ENCODE measurements around the gene GORASP1.
"Not testable (repeated sequence)": the region's sequence is repeated elsewhere in the genome, so short reads cannot be mapped to it uniquely, and the experiment has no call there.

Gene GORASP1

DNA sequence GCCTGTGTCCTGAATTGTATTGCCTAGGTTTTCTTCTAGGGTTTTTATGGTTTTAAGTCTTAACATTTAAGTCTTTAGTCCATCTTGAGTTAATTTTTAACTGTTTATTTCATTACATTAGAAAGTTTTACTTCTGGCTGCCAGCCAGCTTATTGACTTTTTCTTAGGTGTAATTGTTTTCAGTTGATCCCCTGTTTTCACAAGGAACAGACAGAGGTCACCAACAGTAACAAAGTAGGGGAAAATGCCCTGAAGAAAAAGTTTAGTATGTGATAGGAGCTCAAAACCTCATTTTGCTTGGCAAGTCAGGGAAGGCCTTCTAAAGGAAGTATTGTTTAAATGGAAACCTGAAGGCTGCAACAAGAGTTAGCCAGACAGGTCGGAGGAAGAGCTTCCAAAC, 45.2 kb downstream of the GORASP1 start:
- no peak for DNase-seq

DNA sequence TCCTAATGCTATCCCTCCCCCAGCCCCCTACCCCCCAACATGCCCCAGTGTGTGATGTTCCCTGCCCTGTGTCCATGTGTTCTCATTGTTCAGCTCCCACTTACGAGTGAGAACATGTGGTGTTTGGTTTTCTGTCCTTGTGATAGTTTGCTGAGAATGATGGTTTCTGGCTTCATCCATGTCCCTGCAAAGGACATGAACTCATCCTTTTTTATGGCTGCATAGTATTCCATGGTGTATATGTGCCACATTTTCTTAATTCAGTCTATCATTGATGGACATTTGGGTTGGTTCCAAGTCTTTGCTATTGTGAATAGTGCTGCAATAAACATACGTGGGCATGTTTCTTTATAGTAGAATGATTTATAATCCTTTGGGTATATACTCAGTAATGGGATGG, 46.2 kb downstream of the GORASP1 start:
- not testable (repeated sequence) for DNase-seq

DNA sequence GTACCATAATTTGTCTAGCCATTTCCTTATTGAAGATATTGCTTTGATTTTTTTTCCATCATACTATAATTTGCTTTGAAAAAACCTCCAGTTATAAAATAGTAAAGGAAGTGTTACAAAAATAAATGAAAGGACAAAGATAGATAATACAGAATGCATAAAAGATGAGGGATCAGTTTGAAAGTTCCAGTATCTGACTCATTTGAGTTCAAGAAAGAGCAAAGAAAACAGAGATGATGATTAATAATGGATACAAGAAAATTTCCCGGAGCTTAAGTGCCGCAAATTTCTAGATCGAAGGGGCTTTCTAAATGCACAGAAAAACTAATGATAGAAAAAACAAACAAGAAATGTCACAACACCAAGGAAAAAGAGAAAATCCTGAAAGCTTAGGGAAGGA, 51.3 kb downstream of the GORASP1 start:
- DNase-seq, result no peak

DNA sequence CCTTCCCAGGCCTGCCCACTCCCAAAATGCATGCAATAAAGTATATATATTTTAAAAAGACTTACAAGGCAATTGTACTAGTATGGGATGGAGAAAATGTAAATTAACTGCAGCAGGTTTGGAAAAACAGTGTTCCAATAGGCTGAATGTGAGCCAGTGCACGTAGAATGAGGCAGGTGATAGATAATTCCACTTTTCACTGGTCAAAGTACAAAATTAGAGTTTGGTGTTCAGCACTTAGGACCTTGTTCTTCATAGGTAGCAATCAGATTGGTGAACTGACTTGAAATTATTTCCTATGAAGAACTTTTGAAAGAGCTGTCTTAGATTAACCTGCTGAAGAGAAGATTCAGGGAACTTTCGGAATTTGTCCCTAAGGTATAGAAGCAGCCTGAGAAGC, 53.7 kb downstream of the GORASP1 start:
- no peak for DNase-seq

DNA sequence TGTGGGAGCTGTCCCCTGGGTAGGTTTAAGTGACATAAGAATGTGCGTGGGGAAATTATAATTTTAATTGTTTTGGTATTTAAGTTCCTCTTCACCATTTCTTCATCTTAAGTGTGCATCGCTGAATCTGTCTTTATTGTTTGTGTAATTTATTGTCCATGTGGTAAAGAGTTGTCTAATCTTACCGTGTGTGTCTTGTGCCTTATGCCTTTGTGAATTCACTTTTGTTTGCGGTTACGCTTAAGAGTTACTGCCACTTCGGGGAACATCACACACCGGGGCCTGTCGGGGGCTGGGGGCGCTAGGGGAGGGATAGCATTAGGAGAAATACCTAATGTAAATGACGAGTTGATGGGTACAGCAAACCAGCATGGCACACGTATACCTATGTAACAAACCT, 54.8 kb downstream of the GORASP1 start:
- no peak for DNase-seq

DNA sequence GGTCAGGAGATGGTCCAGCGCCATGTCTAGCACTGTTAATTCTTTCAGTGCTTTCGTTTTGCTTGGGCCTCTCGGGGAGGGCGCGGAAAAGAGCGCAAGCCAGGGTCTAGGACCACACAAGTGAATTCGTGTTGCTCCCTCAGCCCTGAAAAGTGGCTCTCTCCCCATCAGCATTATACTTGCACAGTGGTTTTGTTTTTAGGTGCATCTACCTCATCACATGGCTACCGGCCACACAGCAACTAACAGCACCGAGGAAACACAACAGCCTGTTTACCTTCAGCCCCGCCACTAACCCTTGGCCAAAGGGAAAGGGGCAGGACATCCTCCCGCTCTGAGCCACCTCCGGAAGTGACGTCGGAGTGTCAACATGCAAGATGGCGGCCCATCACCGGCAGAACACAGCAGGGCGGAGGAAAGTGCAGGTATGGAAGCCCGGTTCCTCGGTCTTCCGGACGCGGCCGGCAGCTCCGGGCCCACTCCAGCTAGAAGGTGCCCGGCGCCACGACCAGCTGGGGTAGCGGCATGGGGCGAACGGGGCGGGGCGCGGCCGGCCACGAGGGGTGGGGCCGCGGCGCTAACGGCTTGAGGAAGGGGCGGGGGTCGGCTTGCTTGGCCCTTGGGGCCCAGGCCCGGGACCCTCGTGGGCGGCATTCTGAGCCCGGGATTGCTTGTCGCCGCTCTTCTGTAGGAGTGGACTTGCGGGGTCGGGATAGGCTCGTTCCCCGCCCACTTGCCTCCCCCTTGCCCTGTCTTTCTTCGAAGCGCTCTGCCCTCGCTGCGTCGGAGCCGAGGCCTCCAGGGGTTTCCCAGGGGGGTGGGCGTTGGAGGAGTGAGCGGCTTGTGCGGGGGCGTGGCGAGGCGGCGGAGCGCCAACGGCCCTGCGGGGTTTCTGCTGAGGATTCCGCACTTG, 55.5 kb downstream of the GORASP1 start, which contains the start of the genes SCN11A and WDR48:
Gene SCN11A (minus strand): TSS at position 296 of the 913 bp plus-strand sequence. CDS start 101,582 bp downstream, outside the sequence.
Gene WDR48 (plus strand): TSS at position 368 of the 913 bp plus-strand sequence. CDS start 10 bp downstream, at position 378.
- peak; percentile 89 to 91 for DNase-seq

DNA sequence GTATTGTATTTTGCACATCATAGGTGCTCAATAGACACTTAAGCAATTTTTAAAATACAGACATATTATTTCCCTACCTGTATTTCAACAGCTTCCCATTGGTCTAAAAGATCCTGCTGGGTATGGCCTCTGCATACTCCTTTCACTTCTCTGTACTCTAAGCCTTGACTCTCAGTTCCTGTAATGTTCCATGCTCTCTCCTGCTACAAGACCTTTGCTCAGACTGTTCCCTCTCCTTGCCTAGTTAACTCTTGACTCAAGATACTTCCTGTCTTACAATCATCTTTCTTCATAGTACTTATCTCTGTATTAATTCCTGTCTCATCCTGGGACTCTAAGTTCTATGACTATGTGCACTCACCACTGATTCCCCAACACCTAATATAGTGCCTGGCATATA, 57.4 kb downstream of the GORASP1 start:
- no peak for DNase-seq

Data from activated CD4-positive, alpha-beta T cell treated with anti-CD3 and anti-CD28 coated beads, Interleukin-2, amount 50 U/mL, for 4 hours (primary cell).